H9 (cell line): Measurements from ENCODE around the gene TNNT2. TPM values are rescaled to one million over a fixed set of nuclear protein-coding genes. Genes with fewer than 3 reads are reported as not detected.

Experiments used
- DNase-seq: peaks from one replicate; pipeline ENCODE4 v3.0.0-alpha.2; 2017
- H2AFZ ChIP-seq: one replicate; pipeline ENCODE4 v1.6.1; 2013; ENCODE audit warnings: mild to moderate bottlenecking, low read length, control low read depth, moderate library complexity
- H2AK5ac ChIP-seq: 2 replicates; pipeline ENCODE4 v1.6.1; 2013; ENCODE audit warnings: low read length, control low read depth, mixed read lengths; ENCODE audit not compliant: insufficient read length
- H2BK120ac ChIP-seq: one replicate; pipeline ENCODE4 v1.6.1; 2013; ENCODE audit warnings: low read depth, mild to moderate bottlenecking, low read length, control low read depth, inconsistent platforms; ENCODE audit not compliant: poor library complexity, severe bottlenecking
- H2BK12ac ChIP-seq: 2 replicates; pipeline ENCODE4 v1.6.1; 2013; ENCODE audit warnings: low read length, control low read depth, mixed read lengths, low read depth; ENCODE audit not compliant: insufficient read length
- H2BK15ac ChIP-seq: 2 replicates; pipeline ENCODE4 v1.6.1; 2013; ENCODE audit warnings: low read depth, low read length, control low read depth
- H2BK20ac ChIP-seq: one replicate; pipeline ENCODE4 v1.6.1; 2013; ENCODE audit warnings: low read depth, mild to moderate bottlenecking, low read length, control low read depth, inconsistent platforms; ENCODE audit not compliant: poor library complexity, severe bottlenecking
- H2BK5ac ChIP-seq: 2 replicates; pipeline ENCODE4 v1.6.1; 2013; ENCODE audit warnings: low read length, control low read depth, mixed read lengths; ENCODE audit not compliant: insufficient read length
- H3K14ac ChIP-seq: 2 replicates; pipeline ENCODE4 v1.6.1; 2013; ENCODE audit warnings: low read length, control low read depth; ENCODE audit not compliant: insufficient read depth
- H3K18ac ChIP-seq: 2 replicates; pipeline ENCODE4 v1.6.1; 2013; ENCODE audit warnings: low read depth, mild to moderate bottlenecking, mixed read lengths, low read length, control low read depth; ENCODE audit not compliant: insufficient read length
- H3K23ac ChIP-seq: 2 replicates; pipeline ENCODE4 v1.6.1; 2013; ENCODE audit warnings: low read length, control low read depth, mixed read lengths, low read depth; ENCODE audit not compliant: insufficient read length
- H3K23me2 ChIP-seq: 2 replicates; pipeline ENCODE4 v1.6.1; 2013; ENCODE audit warnings: low read depth, mild to moderate bottlenecking, mixed read lengths, low read length, control low read depth; ENCODE audit not compliant: insufficient read length, poor library complexity, severe bottlenecking
- H3K27ac ChIP-seq: 2 replicates; pipeline ENCODE4 v1.5.1; 2013; ENCODE audit warnings: low read length, control low read depth, mixed read lengths, low read depth; ENCODE audit not compliant: insufficient read length
- H3K27me3 ChIP-seq: 2 replicates; pipeline ENCODE4 v1.6.1; 2013; ENCODE audit warnings: low read length, control low read depth, inconsistent platforms; ENCODE audit not compliant: insufficient read depth
- H3K4ac ChIP-seq: 2 replicates; pipeline ENCODE4 v1.6.1; 2013; ENCODE audit warnings: low read depth, mild to moderate bottlenecking, control low read depth, inconsistent platforms, low read length, moderate library complexity
- H3K4me1 ChIP-seq: 2 replicates; pipeline ENCODE4 v1.6.1; 2013; ENCODE audit warnings: low read length, control low read depth, inconsistent platforms; ENCODE audit not compliant: insufficient read depth
- H3K4me2 ChIP-seq: 2 replicates; pipeline ENCODE4 v1.6.1; 2013; ENCODE audit warnings: low read length, control low read depth, mixed read lengths; ENCODE audit not compliant: insufficient read length, insufficient read depth
- H3K56ac ChIP-seq: 2 replicates; pipeline ENCODE4 v1.6.1; 2013; ENCODE audit warnings: low read depth, mild to moderate bottlenecking, mixed read lengths, low read length, control low read depth; ENCODE audit not compliant: insufficient read length
- H3K79me1 ChIP-seq: 2 replicates; pipeline ENCODE4 v1.6.1; 2013; ENCODE audit warnings: low read depth, mild to moderate bottlenecking, moderate library complexity, low read length, control low read depth, inconsistent platforms; ENCODE audit not compliant: insufficient read depth, poor library complexity, severe bottlenecking
- H3K79me2 ChIP-seq: 2 replicates; pipeline ENCODE4 v1.6.1; 2013; ENCODE audit warnings: low read length, control low read depth, inconsistent platforms; ENCODE audit not compliant: insufficient read depth
- H3K9ac ChIP-seq: 2 replicates; pipeline ENCODE4 v1.6.1; 2013; ENCODE audit warnings: low read length, control low read depth, mixed read lengths; ENCODE audit not compliant: insufficient read length; ENCODE audit errors: extremely low read depth
- H3K9me3 ChIP-seq: one replicate; pipeline ENCODE4 v1.6.1; 2013; ENCODE audit warnings: low read depth, low read length, inconsistent platforms; ENCODE audit not compliant: control insufficient read depth
- H3T11ph ChIP-seq: one replicate; pipeline ENCODE4 v1.6.1; 2013; ENCODE audit warnings: mild to moderate bottlenecking, low read length, control low read depth, inconsistent platforms
- H4K20me1 ChIP-seq: one replicate; pipeline ENCODE4 v1.6.1; 2013; ENCODE audit not compliant: control insufficient read depth, insufficient read length, insufficient read depth
- H4K5ac ChIP-seq: 2 replicates; pipeline ENCODE4 v1.6.1; 2013; ENCODE audit warnings: low read depth, mild to moderate bottlenecking, mixed read lengths, low read length, control low read depth; ENCODE audit not compliant: insufficient read length
- H4K8ac ChIP-seq: replicated peaks from 2 replicates; pipeline ENCODE4 v1.6.1; 2013; ENCODE audit warnings: low read length, control low read depth, mixed read lengths, low read depth; ENCODE audit not compliant: insufficient read length
- H4K91ac ChIP-seq: 2 replicates; pipeline ENCODE4 v1.6.1; 2013; ENCODE audit warnings: low read depth, mild to moderate bottlenecking, moderate library complexity, mixed read lengths, low read length, control low read depth; ENCODE audit not compliant: insufficient read length
- H3K27ac Mint-ChIP-seq, 3 experiments: 2 replicates in 2 of 3; 3 replicates in 1 of 3; pipeline ENCODE4 v1.8.0; 2020 to 2021; ENCODE audit warnings: mixed read lengths in 3 of 3, mild to moderate bottlenecking in 1 of 3, moderate library complexity in 1 of 3
- H3K27me3 Mint-ChIP-seq: 2 replicates; pipeline ENCODE4 v1.8.0; 2021; ENCODE audit warnings: low read depth, mild to moderate bottlenecking, moderate library complexity, mixed read lengths
- H3K36me3 Mint-ChIP-seq, 3 experiments: 2 replicates in 2 of 3; 3 replicates in 1 of 3; pipeline ENCODE4 v1.8.0; 2020 to 2021; ENCODE audit warnings: low read depth in 3 of 3, mixed read lengths in 3 of 3; ENCODE audit not compliant: insufficient read depth in 1 of 3
- H3K4me1 Mint-ChIP-seq, 2 experiments: 2 replicates each; pipeline ENCODE4 v1.8.0; 2020; ENCODE audit warnings: mixed read lengths in 2 of 2
- H3K4me3 Mint-ChIP-seq, 2 experiments: 2 replicates in 1 of 2; 3 replicates in 1 of 2; pipeline ENCODE4 v1.8.0; 2020 to 2021; ENCODE audit warnings: mild to moderate bottlenecking in 2 of 2, mixed read lengths in 2 of 2, moderate library complexity in 1 of 2
- H3K9me3 Mint-ChIP-seq, 2 experiments: 2 replicates in 1 of 2; 3 replicates in 1 of 2; pipeline ENCODE4 v1.8.0; 2020; ENCODE audit warnings: mild to moderate bottlenecking in 2 of 2, mixed read lengths in 2 of 2, moderate library complexity in 1 of 2
- CTCF ChIP-seq: fragments of 200-600 bp; sonication (generic); conservative IDR thresholded peaks from 3 replicates; pipeline ENCODE4 v1.8.0; 2021; ENCODE audit warnings: antibody characterized with exemption, mild to moderate bottlenecking
- WGBS: extraction: QIAGEN DNeasy Blood & Tissue Kit; methylation state at CpG from one replicate; pipeline ENCODE4 v1.1.7; 2013; ENCODE audit warnings: missing lambda C conversion rate, low lambda C conversion rate, mixed read lengths; ENCODE audit not compliant: insufficient read length; ENCODE audit errors: extremely low coverage; 5-methylcytosine and 5-hydroxymethylcytosine counted together
- total RNA-seq: library from RNA; stranded (reverse); gene quantifications from 2 replicates; pipeline ENCODE4 v1.2.1, GENCODE V29; 2021

TNNT2 gene
- total RNA-seq, 1 experiment from 2014 or later: 8.6 TPM

DNA sequence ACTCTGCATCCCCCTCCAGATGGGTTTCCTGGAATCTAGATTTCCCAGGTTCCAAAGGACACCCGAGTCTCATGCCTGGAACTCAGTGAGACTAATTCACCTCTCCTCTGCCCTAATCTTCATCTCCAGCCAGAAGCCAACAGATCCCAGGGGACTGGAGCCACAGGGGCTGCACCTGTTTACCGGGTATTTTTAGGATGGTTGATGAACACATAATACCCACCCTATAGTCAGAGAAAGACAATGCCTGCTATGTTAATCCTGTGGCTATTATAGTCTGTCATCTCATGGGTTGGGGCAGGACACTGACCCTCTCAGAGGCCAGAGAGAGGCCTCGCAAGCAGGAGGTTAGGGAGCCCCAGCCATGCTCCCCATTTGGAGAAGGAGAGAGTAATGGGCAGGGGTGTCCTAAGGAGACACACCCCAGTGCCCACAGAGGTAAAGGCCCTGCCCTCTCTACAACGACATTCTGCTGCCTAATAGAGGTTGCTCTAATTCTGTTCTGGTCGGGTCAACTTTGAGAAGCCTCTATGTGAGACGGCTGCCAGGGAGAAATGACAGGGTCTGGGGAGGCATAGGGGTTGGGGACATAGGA, 45.1 kb upstream of the TNNT2 start:
- no peak for DNase-seq
- H3K23ac ChIP-seq: no peak overlapping the region
- no peaks in the 10 kb centered on the region for H3K9me3 ChIP-seq
- Mint-ChIP-seq H3K9me3 (peaks cover 0 to 5% of the 10 kb centered on the region in 2 experiments; a peak in 2 of 5 replicates), H3K27me3 (no peaks in the 10 kb centered on the region; the same call in none of the 2 replicates), H3K27ac (no peak overlapping the region; a peak in 1 of 7 replicates), H3K4me1 (peaks cover 13 to 23% of the 10 kb centered on the region in 2 experiments), H3K36me3 (no peaks in the 10 kb centered on the region), H3K4me3 (no peak overlapping the region)
- no peak overlapping the region for H3K18ac ChIP-seq
- H2AFZ ChIP-seq: no peak overlapping the region
- no peaks in the 10 kb centered on the region for H3K79me2 ChIP-seq
- TF ChIP-seq CTCF: no peak
- H3K27me3 ChIP-seq: no peaks in the 10 kb centered on the region
- no peaks in the 10 kb centered on the region for H3K79me1 ChIP-seq
- no peak overlapping the region for H3T11ph ChIP-seq
- H3K14ac ChIP-seq: no peak overlapping the region
- H3K4ac ChIP-seq: no peak overlapping the region
- H2BK15ac ChIP-seq: no peak overlapping the region
- no peaks in the 10 kb centered on the region for H4K20me1 ChIP-seq
- no peak overlapping the region for H2BK12ac ChIP-seq
- no peak overlapping the region for H2BK5ac ChIP-seq
- H4K5ac ChIP-seq: no peak overlapping the region
- H2AK5ac ChIP-seq: no peak overlapping the region
- H2BK120ac ChIP-seq: no peak overlapping the region
- H3K56ac ChIP-seq: no peak overlapping the region
- H4K8ac ChIP-seq: no peak overlapping the region
- no peak overlapping the region for H4K91ac ChIP-seq
- no peak overlapping the region for H3K9ac ChIP-seq
- no peak overlapping the region for H3K27ac ChIP-seq
- no peaks in the 10 kb centered on the region for H3K23me2 ChIP-seq
- no peak overlapping the region for H3K4me2 ChIP-seq
- WGBS: no CpG with 5 or more reads among the region's 6 CpGs
- H2BK20ac ChIP-seq: no peak overlapping the region
- H3K4me1 ChIP-seq: no peaks in the 10 kb centered on the region
